Activated B cell treated with CpG ODN at 0.5 μM for 24 hours (primary cell): ENCODE results near the gene DISC1. TPM values are rescaled to one million over a fixed set of nuclear protein-coding genes. Genes with fewer than 3 reads are reported as not detected.

Experiments
- ATAC-seq: fragments of 200-7000 bp; cut with Tn5 transposase; one replicate; pipeline ENCODE4 v1.10.0; 2021; ENCODE audit warnings: low read depth, mild to moderate bottlenecking, moderate library complexity
- CTCF ChIA-PET: fragments of 350-600 bp; sonication (Branson Sonifier 250); formaldehyde crosslinking; loops from one replicate; lab custom pipeline; 2021; ENCODE audit warnings: antibody characterized with exemption; lab: Charles Lee
- POLR2A ChIA-PET: fragments of 350-600 bp; sonication (Branson Sonifier 250); formaldehyde crosslinking; loops from one replicate; lab custom pipeline; 2021; ENCODE audit warnings: antibody characterized with exemption; lab: Charles Lee
- DNase-seq: peaks from one replicate; pipeline ENCODE4 v3.0.0; 2022
- H3K27ac Mint-ChIP-seq: one replicate; pipeline ENCODE4 v1.8.0; 2020; ENCODE audit warnings: mixed read lengths
- H3K27me3 Mint-ChIP-seq: one replicate; pipeline ENCODE4 v1.8.0; 2021; ENCODE audit warnings: mixed read lengths
- H3K36me3 Mint-ChIP-seq: one replicate; pipeline ENCODE4 v1.8.0; 2021; ENCODE audit warnings: low read depth, mixed read lengths
- H3K4me1 Mint-ChIP-seq: one replicate; pipeline ENCODE4 v1.8.0; 2021; ENCODE audit warnings: mixed read lengths
- H3K4me3 Mint-ChIP-seq: one replicate; pipeline ENCODE4 v1.8.0; 2020; ENCODE audit warnings: mild to moderate bottlenecking, mixed read lengths
- H3K9me3 Mint-ChIP-seq: one replicate; pipeline ENCODE4 v1.8.0; 2020; ENCODE audit warnings: mixed read lengths
- intact Hi-C: fragments of 100-400 bp; cut with micrococcal nuclease; formaldehyde crosslinking; loops from one replicate; pipeline ENCODE4 v1.15.1; 2024
- total RNA-seq: library from RNA; stranded (reverse); gene quantifications from 2 replicates; pipeline ENCODE4 v1.2.3, GENCODE V29; 2022
- TF ChIP-seq, protein P1 (sequence below): fragments of 200-600 bp; IDR thresholded peaks from one replicate; pipeline ENCODE4 v1.8.0; 2022; ENCODE audit warnings: antibody characterized with exemption, mild to moderate bottlenecking

DISC1 gene
- total RNA-seq, 1 donor from 2014 or later: 2.4 TPM

DNA sequence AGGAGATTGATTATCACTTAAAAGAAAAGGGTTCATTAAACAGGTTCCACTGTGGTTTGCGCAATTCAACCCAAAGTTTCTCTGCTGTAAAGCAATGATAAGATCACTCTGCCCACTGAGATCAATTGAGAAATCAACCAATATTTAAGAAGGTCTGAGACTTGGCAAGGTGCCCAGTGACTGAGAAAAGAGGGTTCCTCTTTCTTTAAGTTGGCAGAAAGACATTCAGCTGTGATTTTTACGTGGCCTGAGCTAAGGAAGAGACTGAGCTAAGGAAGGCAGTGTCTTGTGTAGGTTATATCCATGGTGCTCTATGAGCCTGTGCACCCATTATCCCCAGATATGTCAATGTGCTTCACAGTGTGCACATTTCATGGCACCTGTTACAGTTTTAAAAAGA is 344.1 kb downstream of the DISC1 start:
- Mint-ChIP-seq H3K36me3 (peaks cover 2% of the 10 kb centered on the region), H3K4me1 (no peaks in the 10 kb centered on the region), H3K4me3 (no peak overlapping the region), H3K9me3 (no peaks in the 10 kb centered on the region), H3K27ac (no peak overlapping the region), H3K27me3 (no peaks in the 10 kb centered on the region)
- ATAC-seq (no peak), DNase-seq (no peak)
- TF ChIP-seq, protein P1, sequence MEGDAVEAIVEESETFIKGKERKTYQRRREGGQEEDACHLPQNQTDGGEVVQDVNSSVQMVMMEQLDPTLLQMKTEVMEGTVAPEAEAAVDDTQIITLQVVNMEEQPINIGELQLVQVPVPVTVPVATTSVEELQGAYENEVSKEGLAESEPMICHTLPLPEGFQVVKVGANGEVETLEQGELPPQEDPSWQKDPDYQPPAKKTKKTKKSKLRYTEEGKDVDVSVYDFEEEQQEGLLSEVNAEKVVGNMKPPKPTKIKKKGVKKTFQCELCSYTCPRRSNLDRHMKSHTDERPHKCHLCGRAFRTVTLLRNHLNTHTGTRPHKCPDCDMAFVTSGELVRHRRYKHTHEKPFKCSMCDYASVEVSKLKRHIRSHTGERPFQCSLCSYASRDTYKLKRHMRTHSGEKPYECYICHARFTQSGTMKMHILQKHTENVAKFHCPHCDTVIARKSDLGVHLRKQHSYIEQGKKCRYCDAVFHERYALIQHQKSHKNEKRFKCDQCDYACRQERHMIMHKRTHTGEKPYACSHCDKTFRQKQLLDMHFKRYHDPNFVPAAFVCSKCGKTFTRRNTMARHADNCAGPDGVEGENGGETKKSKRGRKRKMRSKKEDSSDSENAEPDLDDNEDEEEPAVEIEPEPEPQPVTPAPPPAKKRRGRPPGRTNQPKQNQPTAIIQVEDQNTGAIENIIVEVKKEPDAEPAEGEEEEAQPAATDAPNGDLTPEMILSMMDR: no peak
- CTCF ChIA-PET: no interaction called here
- intact Hi-C loops: no loop called here
- POLR2A ChIA-PET: no interaction called here

GRCh38 chr1:231971397-231972110 is 345.0 kb downstream of the DISC1 start:
- CTCF ChIA-PET: no interaction called here
- intact Hi-C loops: no loop called here
- Mint-ChIP-seq H3K4me1 (no peaks in the 10 kb centered on the region), H3K4me3 (no peak overlapping the region), H3K27me3 (no peaks in the 10 kb centered on the region), H3K9me3 (no peaks in the 10 kb centered on the region), H3K36me3 (peaks cover 2% of the 10 kb centered on the region), H3K27ac (no peak overlapping the region)
- TF ChIP-seq, protein P1: no peak
- ATAC-seq: no peak
- POLR2A ChIA-PET: no interaction called here
- no peak for DNase-seq

- DNase-seq: no peak
- TF ChIP-seq, protein P1: no peak
- Mint-ChIP-seq H3K4me3 (no peak overlapping the region), H3K9me3 (no peaks in the 10 kb centered on the region), H3K36me3 (peaks cover 2% of the 10 kb centered on the region), H3K27ac (no peak overlapping the region), H3K27me3 (no peaks in the 10 kb centered on the region), H3K4me1 (no peaks in the 10 kb centered on the region)
- intact Hi-C loops: no loop called here
- ChIA-PET POLR2A (no interaction called here), CTCF (no interaction called here)
- ATAC-seq: no peak
Measured at GRCh38 chr1:231972111-231972445, 345.5 kb downstream of the DISC1 start.

DNA sequence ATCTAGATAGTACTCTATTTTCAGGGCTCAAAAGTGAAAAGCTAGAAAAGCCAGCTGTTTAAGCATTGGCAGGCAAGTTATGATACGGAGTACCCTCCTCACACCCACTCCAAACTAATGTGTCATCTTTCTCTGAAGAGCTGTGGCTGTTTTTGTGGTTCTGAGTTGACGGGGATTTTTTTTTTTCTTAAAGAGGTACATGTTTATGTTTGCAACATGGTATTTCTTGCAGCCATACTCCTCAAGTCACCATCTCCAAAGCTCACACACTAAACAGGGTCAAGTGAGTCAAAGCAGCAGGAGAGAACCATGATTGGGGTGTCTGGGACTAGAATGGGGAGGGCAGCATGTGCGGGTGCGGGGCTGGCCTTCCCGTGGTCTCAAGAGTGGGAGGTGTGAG is 347.2 kb downstream of the DISC1 start:
- no peak overlapping the region for H3K4me3 Mint-ChIP-seq
- TF ChIP-seq, protein P1: no peak
- intact Hi-C loops: no loop called here
- ATAC-seq: no peak
- no peaks in the 10 kb centered on the region for H3K9me3 Mint-ChIP-seq
- H3K27me3 Mint-ChIP-seq: no peaks in the 10 kb centered on the region
- H3K27ac Mint-ChIP-seq: no peak overlapping the region
- DNase-seq: no peak
- no peaks in the 10 kb centered on the region for H3K36me3 Mint-ChIP-seq
- no peaks in the 10 kb centered on the region for H3K4me1 Mint-ChIP-seq
- CTCF ChIA-PET: no interaction called here
- POLR2A ChIA-PET: no interaction called here

GRCh38 chr1:231976231-231976630 is 349.6 kb downstream of the DISC1 start:
- ATAC-seq (no peak), DNase-seq (no peak)
- no peaks in the 10 kb centered on the region for H3K27me3 Mint-ChIP-seq
- H3K4me3 Mint-ChIP-seq: no peak overlapping the region
- no peaks in the 10 kb centered on the region for H3K9me3 Mint-ChIP-seq
- ChIA-PET CTCF (no interaction called here), POLR2A (no interaction called here)
- no peaks in the 10 kb centered on the region for H3K36me3 Mint-ChIP-seq
- TF ChIP-seq, protein P1: no peak
- intact Hi-C loops: no loop called here
- no peaks in the 10 kb centered on the region for H3K4me1 Mint-ChIP-seq
- H3K27ac Mint-ChIP-seq: no peak overlapping the region
